ENCODE data around the gene CAPN2.

The CAPN2 gene

DNA sequence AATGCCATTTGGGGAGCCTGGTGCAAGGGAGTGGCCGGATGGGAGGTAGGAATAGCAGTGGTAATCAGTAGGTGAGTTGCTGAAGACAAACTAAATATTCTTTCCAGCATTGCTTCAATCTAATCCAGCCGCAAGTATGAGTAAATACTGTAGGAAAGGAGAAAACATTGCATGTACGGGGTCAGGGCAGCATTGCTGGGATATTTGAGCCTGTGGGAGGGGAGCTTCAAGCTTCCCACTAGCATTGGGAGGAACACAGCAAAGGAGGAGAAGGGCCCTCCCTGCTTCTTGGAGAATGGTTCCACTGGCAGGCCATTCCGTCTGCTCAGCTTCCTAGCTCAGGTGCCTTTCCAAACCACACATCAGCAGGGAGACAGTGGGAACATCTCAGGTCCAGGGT, 15.2 kb downstream of the CAPN2 start:
- Histone ChIP-seq H4K20me1 (ENCODE audit: insufficient read depth, low read length) (no peaks in the 10 kb centered on the region), H3K27ac (ENCODE audit: low read length) (no peak overlapping the region), H3K79me2 (ENCODE audit: low read length) (peaks cover 32% of the 10 kb centered on the region), H3K4me2 (ENCODE audit: low read depth, low read length) (no peak overlapping the region), H3K9ac (ENCODE audit: low read length) (no peak overlapping the region), H3F3A (ENCODE audit: insufficient read depth, low read length) (peaks cover 6% of the 10 kb centered on the region), H3K9me2 (replicated peaks; ENCODE audit: insufficient read depth, low read length) (no peaks in the 10 kb centered on the region), H3K36me3 (replicated peaks; ENCODE audit: insufficient read depth, low read length) (no peaks in the 10 kb centered on the region), H3K4me1 (ENCODE audit: low read length) (peaks cover 29% of the 10 kb centered on the region), H2AFZ (ENCODE audit: low read length) (no peak overlapping the region), H3K27me3 (replicated peaks; ENCODE audit: insufficient read depth, low read length) (no peaks in the 10 kb centered on the region), H3K9me3 (replicated peaks; ENCODE audit: insufficient read depth, low read length) (no peaks in the 10 kb centered on the region), H3K4me3 (ENCODE audit: low read length) (no peak overlapping the region)
- no peak for TF ChIP-seq EZH2 (optimal IDR thresholded peaks at IDR 0.05; ENCODE audit: low read depth, low read length)
- no peak for TF ChIP-seq EZH2phosphoT487 (IDR thresholded peaks at IDR 0.05; ENCODE audit: low read length)
- TF ChIP-seq CTCF (IDR thresholded peaks at IDR 0.05; ENCODE audit: low read length) = no peak
- DNase-seq = no peak

DNA sequence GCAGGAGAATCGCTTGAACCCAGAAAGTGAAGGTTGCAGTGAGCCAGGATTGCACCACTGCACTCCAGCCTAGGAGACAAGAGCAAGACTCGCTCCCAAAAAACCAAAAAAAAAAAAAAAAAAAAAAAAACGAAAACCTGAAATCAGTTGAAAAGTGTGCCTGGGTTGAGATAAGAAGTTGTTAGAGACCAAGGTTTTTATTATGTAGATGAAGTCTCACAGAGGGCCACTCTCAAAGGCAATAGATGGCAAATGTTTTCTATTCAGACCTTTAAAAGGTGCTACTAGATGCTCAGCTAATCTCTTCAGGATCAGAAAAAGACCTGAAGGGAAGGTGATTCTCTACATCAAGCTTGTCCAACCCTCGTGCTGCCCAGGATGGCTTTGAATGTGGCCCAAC, 17.6 kb downstream of the CAPN2 start:
- no peaks in the 10 kb centered on the region for H3K27me3 ChIP-seq (replicated peaks; ENCODE audit: insufficient read depth, low read length)
- peaks cover 32% of the 10 kb centered on the region for H3K79me2 ChIP-seq (ENCODE audit: low read length)
- H3K9me2 ChIP-seq (replicated peaks; ENCODE audit: insufficient read depth, low read length) = no peaks in the 10 kb centered on the region
- no peak overlapping the region for H3K4me2 ChIP-seq (ENCODE audit: low read depth, low read length)
- no peak overlapping the region for H3K27ac ChIP-seq (ENCODE audit: low read length)
- no peak for DNase-seq
- H3K9ac ChIP-seq (ENCODE audit: low read length) = no peak overlapping the region
- no peaks in the 10 kb centered on the region for H3K9me3 ChIP-seq (replicated peaks; ENCODE audit: insufficient read depth, low read length)
- H4K20me1 ChIP-seq (ENCODE audit: insufficient read depth, low read length) = no peaks in the 10 kb centered on the region
- TF ChIP-seq CTCF (IDR thresholded peaks at IDR 0.05; ENCODE audit: low read length) = no peak
- no peak for TF ChIP-seq EZH2phosphoT487 (IDR thresholded peaks at IDR 0.05; ENCODE audit: low read length)
- TF ChIP-seq EZH2 (optimal IDR thresholded peaks at IDR 0.05; ENCODE audit: low read depth, low read length) = no peak
- H3K4me1 ChIP-seq (ENCODE audit: low read length) = peaks cover 43% of the 10 kb centered on the region
- H3F3A ChIP-seq (ENCODE audit: insufficient read depth, low read length) = peaks cover 6% of the 10 kb centered on the region
- no peak overlapping the region for H2AFZ ChIP-seq (ENCODE audit: low read length)
- no peaks in the 10 kb centered on the region for H3K36me3 ChIP-seq (replicated peaks; ENCODE audit: insufficient read depth, low read length)
- no peak overlapping the region for H3K4me3 ChIP-seq (ENCODE audit: low read length)

GRCh38 chr1:223730479-223731132, 18.3 kb downstream of the CAPN2 start:
- Histone ChIP-seq H3K9me2 (replicated peaks; ENCODE audit: insufficient read depth, low read length) (no peaks in the 10 kb centered on the region), H3K9ac (ENCODE audit: low read length) (no peak overlapping the region), H3K27me3 (replicated peaks; ENCODE audit: insufficient read depth, low read length) (no peaks in the 10 kb centered on the region), H3K36me3 (replicated peaks; ENCODE audit: insufficient read depth, low read length) (no peaks in the 10 kb centered on the region), H3F3A (ENCODE audit: insufficient read depth, low read length) (peaks cover 6% of the 10 kb centered on the region), H3K9me3 (replicated peaks; ENCODE audit: insufficient read depth, low read length) (no peaks in the 10 kb centered on the region), H4K20me1 (ENCODE audit: insufficient read depth, low read length) (no peaks in the 10 kb centered on the region), H2AFZ (ENCODE audit: low read length) (no peak overlapping the region), H3K79me2 (ENCODE audit: low read length) (peaks cover 32% of the 10 kb centered on the region), H3K4me3 (ENCODE audit: low read length) (no peak overlapping the region), H3K4me2 (ENCODE audit: low read depth, low read length) (no peak overlapping the region), H3K4me1 (ENCODE audit: low read length) (peaks cover 43% of the 10 kb centered on the region), H3K27ac (ENCODE audit: low read length) (no peak overlapping the region)
- DNase-seq = no peak
- TF ChIP-seq EZH2 (optimal IDR thresholded peaks at IDR 0.05; ENCODE audit: low read depth, low read length) = no peak
- no peak for TF ChIP-seq CTCF (IDR thresholded peaks at IDR 0.05; ENCODE audit: low read length)
- no peak for TF ChIP-seq EZH2phosphoT487 (IDR thresholded peaks at IDR 0.05; ENCODE audit: low read length)
